ENCODE measurements around the gene WNT11. TPM values are rescaled to one million over a fixed set of nuclear protein-coding genes. Genes with fewer than 3 reads are reported as not detected.
A peak's percentile ranks its signal among the peaks of the same experiment; 100 is the strongest.

Gene WNT11
- total and polyA plus RNA-seq, 2 of the 13 experiments (the other 11 are each of a cell fraction or from before 2014, with no cell fraction given) = 0.34 to 0.66 TPM

- TF ChIP-seq SAFB2 (CRISPR knock-in tag; IDR thresholded peaks at IDR 0.05; ENCODE audit: borderline replicate concordance, low read depth) (peak; percentile 63; the same call in 1 of the 2 replicates), ZNF256 (CRISPR knock-in tag; conservative IDR thresholded peaks at IDR 0.05) (0 out of 2 replicates have a peak, but pooled peaks have one; percentile 45), HMGXB4 (CRISPR knock-in tag; IDR thresholded peaks at IDR 0.05; ENCODE audit: borderline replicate concordance in 1 of 2, low read depth in 1 of 2) (peak; percentile 39 to 96; a peak in 3 of 4 replicates), ZNF747 (CRISPR knock-in tag; IDR thresholded peaks at IDR 0.05; ENCODE audit: borderline replicate concordance) (peak; percentile 77), HIVEP1 (CRISPR knock-in tag; IDR thresholded peaks at IDR 0.05) (peak; percentile 63), ZMYM4 (CRISPR knock-in tag; IDR thresholded peaks at IDR 0.05) (peak; percentile 40; the same call in 1 of the 2 replicates), HINFP (CRISPR knock-in tag; IDR thresholded peaks at IDR 0.05; ENCODE audit: low read depth) (no peak), FOXP4 (CRISPR knock-in tag; IDR thresholded peaks at IDR 0.05) (peak; percentile 62), ZNF235 (CRISPR knock-in tag; IDR thresholded peaks at IDR 0.05; ENCODE audit: borderline replicate concordance) (peak; percentile 17; the same call in 1 of the 2 replicates), POGZ (CRISPR knock-in tag; IDR thresholded peaks at IDR 0.05) (0 out of 2 replicates have a peak, but pooled peaks have one; percentile 27), ZNF629 (CRISPR knock-in tag; conservative IDR thresholded peaks at IDR 0.05) (peak; percentile 38; the same call in 1 of the 2 replicates), SSRP1 (CRISPR knock-in tag; IDR thresholded peaks at IDR 0.05) (no peak), PRDM15 (CRISPR knock-in tag; IDR thresholded peaks at IDR 0.05) (0 out of 2 replicates have a peak, but pooled peaks have one; percentile 40)
- TF ChIP-seq, protein P1, sequence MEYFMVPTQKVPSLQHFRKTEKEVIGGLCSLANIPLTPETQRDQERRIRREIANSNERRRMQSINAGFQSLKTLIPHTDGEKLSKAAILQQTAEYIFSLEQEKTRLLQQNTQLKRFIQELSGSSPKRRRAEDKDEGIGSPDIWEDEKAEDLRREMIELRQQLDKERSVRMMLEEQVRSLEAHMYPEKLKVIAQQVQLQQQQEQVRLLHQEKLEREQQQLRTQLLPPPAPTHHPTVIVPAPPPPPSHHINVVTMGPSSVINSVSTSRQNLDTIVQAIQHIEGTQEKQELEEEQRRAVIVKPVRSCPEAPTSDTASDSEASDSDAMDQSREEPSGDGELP (IDR thresholded peaks at IDR 0.05; ENCODE audit: borderline replicate concordance, low read depth) = no peak
Observed at GRCh38 chr11:76208438-76209374, 2.4 kb upstream of the WNT11 start (continued).
